ENCODE measurements around the gene GGTA1. TPM values are rescaled to one million over a fixed set of nuclear protein-coding genes. Genes with fewer than 3 reads are reported as not detected.
"Not testable (repeated sequence)": the region's sequence is repeated elsewhere in the genome, so short reads cannot be mapped to it uniquely, and the experiment has no call there.

GGTA1 gene
- 1 to 10 TPM in 1 of 2 experiments, not detected in 1; 1.6 TPM for total RNA-seq

DNA sequence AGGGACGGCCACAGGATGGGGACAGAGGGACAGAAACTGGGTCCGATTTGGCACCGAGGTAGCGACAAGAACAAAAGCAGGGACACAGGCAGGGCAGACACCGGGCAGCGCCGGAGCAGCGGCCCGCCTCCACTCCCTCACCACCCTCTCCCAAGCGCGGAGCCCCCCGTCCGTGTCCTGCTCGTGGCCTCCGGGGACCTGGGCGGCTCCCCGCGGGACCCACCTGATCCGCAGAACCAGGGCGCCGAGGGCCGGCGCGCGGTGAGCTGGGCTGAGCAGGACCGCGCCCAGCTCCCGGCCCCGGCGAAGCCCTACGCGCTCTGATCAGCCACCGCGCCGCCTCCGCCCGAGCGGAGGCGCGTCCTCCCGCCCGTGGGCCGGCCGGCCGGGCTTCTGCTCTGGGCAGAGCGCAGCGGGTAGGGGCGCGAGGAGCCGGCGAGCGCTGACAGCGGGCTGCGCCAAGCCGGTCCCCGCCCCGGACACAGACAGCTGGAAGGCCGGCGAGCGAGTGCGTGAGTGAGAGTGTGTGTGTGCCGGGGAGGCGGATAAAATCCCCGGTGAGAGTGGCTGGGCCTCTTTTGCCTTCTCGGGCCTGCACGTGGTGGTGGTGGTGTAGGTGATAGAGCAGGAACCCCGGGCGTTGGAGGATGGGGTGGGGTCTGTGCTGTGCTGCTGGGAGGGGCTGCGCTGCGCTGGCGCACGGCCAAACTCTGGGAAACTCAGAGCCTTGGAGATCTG is at the start of gene GGTA1:
Gene GGTA1 (minus strand): TSS at position 418 of the 738 bp plus-strand sequence. CDS start 31,922 bp downstream, outside the sequence.
- H3K4me3 Mint-ChIP-seq: peak within 1 kb of the TSS; percentile 59
- CTCF ChIA-PET: interaction anchor here (0.8 to 2.7 kb wide), 4 partner anchors 11 to 52 kb away, joined by 3 to 13 read pairs (median 3); no protein-coding TSS in a partner anchor
- no peak for DNase-seq
- H3K4me1 Mint-ChIP-seq: peaks cover 24% of the 10 kb centered on the region
- peak within 1 kb of the TSS; percentile 23 for H3K27ac Mint-ChIP-seq
- peaks cover 73% of the 10 kb centered on the region for H3K27me3 Mint-ChIP-seq
- peaks cover 6% of the 10 kb centered on the region for H3K9me3 Mint-ChIP-seq (ENCODE audit: low read depth)
- peaks cover 4% of the 10 kb centered on the region for H3K36me3 Mint-ChIP-seq
- ATAC-seq: peak; percentile 49

DNA sequence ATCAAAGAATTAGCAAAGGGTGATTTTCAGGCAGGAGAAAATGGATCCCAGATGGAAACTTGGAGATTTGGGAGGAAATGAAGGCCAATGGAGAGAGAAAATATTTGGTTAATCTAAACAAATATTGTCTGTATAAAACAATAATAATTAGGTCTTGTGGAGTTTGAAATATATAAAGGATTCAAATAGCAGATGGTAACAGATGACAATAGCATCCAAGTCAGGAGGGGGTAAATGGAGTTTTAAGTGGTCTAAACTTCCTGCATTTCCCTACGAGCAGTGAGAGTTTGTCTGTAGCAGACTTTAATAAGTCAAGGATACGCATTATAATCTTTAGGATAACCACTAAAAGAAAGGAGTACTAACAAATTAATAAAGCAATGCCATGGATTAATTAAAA is 49.0 kb upstream of the GGTA1 start:
- DNase-seq (no peak), ATAC-seq (no peak)
- no peak overlapping the region for H3K27ac Mint-ChIP-seq
- no peaks in the 10 kb centered on the region for H3K9me3 Mint-ChIP-seq (ENCODE audit: low read depth)
- CTCF ChIA-PET: interaction anchor here (0.7 to 2.1 kb wide), 2 partner anchors 136 to 286 kb away, joined by 3 to 7 read pairs; no protein-coding TSS in a partner anchor
- H3K4me3 Mint-ChIP-seq: no peak overlapping the region
- H3K27me3 Mint-ChIP-seq: peaks cover 29% of the 10 kb centered on the region
- peaks cover 3% of the 10 kb centered on the region for H3K4me1 Mint-ChIP-seq
- no peaks in the 10 kb centered on the region for H3K36me3 Mint-ChIP-seq

DNA sequence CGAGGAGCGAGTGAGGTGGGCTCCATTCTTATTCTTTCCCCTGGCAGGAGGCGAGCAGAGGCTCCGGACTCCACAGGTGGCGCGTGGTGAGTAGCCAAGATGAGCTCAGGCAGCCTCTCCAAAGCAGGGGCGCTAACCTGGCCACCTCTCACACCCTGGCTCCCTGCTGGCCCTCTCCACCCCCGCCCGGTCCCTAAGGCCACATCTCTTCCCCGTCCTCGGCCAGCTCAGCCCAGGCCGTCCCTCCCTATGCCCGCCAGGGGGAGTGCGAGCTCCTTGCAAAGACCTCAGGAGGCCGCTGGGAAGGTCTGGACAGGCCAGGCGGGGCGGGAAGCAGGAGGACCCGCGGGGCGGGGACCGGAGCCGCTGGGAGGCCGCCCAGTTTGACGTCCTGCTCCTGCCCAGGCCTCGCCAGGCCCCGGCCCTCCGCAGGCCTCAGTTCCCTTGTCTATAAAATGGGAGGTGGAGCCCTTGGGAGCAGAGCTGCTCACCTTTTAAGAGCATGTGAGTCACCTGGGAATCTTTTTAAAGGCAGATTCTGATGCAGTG is 46.3 kb upstream of the GGTA1 start:
- CTCF ChIA-PET: interaction anchor here (0.6 to 2.5 kb wide), 40 partner anchors 10 to 576 kb away, joined by 3 to 28 read pairs (median 3); partner anchors contain the start of gene GGTA1
- Mint-ChIP-seq H3K9me3 (ENCODE audit: low read depth) (no peaks in the 10 kb centered on the region), H3K27me3 (peaks cover 20% of the 10 kb centered on the region), H3K4me3 (no peak overlapping the region), H3K36me3 (no peaks in the 10 kb centered on the region), H3K4me1 (peaks cover under 1% of the 10 kb centered on the region), H3K27ac (no peak overlapping the region)
- peak; percentile 93 for ATAC-seq
- DNase-seq: peak; percentile 83

DNA sequence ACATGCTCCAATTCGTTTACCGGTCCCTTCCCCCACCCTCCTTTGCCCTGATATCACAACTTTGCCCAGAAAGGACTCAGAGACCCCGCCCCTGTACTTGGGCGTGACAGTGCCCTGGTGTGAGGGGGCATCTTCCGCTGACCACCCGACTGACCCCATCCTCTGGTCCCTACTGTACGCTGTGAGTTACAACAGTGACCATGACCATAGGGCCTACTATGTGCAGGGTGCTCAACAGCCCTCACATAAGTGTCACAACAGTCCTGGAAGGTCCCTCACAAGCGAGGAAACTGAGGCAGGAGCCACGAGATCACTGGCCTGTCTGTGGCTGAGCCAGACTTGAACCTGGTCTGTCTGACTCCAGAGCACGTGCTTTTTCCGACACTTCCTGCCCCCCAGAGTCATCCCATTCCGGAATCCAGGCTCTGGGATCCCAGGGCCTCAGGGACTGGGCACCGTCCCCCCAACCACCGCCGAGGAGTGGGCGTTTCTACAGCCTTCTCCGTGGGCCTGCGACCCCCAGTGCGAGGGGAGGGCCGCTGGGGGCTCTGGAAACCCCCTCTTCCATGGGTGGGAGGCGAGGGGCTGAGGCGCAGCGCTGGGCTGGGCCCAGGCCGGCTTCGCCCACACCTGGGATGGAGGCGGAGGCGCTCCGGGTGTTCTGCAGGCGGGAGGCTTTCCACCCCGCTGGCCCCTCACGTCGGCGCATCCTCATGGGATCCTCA is 45.7 kb upstream of the GGTA1 start:
- H3K4me3 Mint-ChIP-seq: no peak overlapping the region
- H3K27me3 Mint-ChIP-seq: peaks cover 17% of the 10 kb centered on the region
- no peaks in the 10 kb centered on the region for H3K9me3 Mint-ChIP-seq (ENCODE audit: low read depth)
- no peak overlapping the region for H3K27ac Mint-ChIP-seq
- no peaks in the 10 kb centered on the region for H3K36me3 Mint-ChIP-seq
- ATAC-seq (no peak), DNase-seq (no peak)
- CTCF ChIA-PET: interaction anchor here (0.6 to 2.5 kb wide), 41 partner anchors 10 to 576 kb away, joined by 3 to 28 read pairs (median 3); partner anchors contain the start of gene GGTA1
- H3K4me1 Mint-ChIP-seq: no peaks in the 10 kb centered on the region

DNA sequence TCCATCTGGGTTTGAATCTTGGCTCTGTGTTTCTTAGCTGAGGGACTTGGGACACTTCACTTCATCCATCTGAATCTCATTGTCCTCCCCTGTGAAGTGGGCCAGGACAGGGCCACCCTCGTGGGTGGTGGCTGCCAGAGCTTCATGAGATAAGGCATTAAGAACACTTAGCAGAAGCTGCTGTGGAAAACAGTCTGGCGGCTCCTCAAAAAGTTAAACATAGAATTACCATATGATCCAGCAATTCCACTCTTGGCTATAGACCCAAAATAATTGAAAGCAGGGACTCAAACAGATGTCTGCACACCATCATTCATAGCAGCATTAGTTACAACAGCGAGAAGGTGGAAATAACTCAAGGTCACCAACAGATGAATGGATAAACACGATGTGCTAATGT is 42.4 kb upstream of the GGTA1 start:
- CTCF ChIA-PET: interaction anchor here (1.3 to 1.8 kb wide), 2 partner anchors 142 to 222 kb away, joined by 3 to 5 read pairs; no protein-coding TSS in a partner anchor
- no peak overlapping the region for H3K4me3 Mint-ChIP-seq
- H3K27me3 Mint-ChIP-seq: peaks cover 12% of the 10 kb centered on the region
- no peaks in the 10 kb centered on the region for H3K4me1 Mint-ChIP-seq
- H3K36me3 Mint-ChIP-seq: no peaks in the 10 kb centered on the region
- no peaks in the 10 kb centered on the region for H3K9me3 Mint-ChIP-seq (ENCODE audit: low read depth)
- no peak overlapping the region for H3K27ac Mint-ChIP-seq
- ATAC-seq: no peak
- no peak for DNase-seq

DNA sequence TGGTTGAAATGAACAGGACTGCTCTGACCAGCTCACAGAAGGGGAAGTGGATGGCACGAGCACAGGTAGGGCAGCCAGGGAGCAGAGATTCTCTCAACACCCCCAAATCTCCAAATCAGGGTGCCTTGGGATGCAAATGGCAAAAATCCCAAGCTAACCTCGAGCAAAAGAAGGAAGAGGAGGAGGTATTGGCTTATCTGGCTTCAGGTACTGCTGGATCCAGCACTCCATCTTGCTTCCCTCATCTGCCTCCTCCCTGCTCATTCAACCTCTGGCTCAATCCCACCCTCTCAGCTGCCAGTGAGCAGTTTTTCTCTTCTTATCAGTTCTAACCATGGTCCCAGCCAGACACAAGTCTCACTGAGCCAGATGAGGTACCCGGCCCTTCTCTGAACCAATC is 41.6 kb upstream of the GGTA1 start:
- H3K36me3 Mint-ChIP-seq: no peaks in the 10 kb centered on the region
- H3K27me3 Mint-ChIP-seq: peaks cover 5% of the 10 kb centered on the region
- no peak overlapping the region for H3K27ac Mint-ChIP-seq
- H3K4me1 Mint-ChIP-seq: no peaks in the 10 kb centered on the region
- CTCF ChIA-PET: interaction anchor here (1.8 kb wide), 1 partner anchor 143 kb away, joined by 5 read pairs; no protein-coding TSS in a partner anchor
- ATAC-seq (no peak), DNase-seq (no peak)
- H3K4me3 Mint-ChIP-seq: no peak overlapping the region
- no peaks in the 10 kb centered on the region for H3K9me3 Mint-ChIP-seq (ENCODE audit: low read depth)

DNA sequence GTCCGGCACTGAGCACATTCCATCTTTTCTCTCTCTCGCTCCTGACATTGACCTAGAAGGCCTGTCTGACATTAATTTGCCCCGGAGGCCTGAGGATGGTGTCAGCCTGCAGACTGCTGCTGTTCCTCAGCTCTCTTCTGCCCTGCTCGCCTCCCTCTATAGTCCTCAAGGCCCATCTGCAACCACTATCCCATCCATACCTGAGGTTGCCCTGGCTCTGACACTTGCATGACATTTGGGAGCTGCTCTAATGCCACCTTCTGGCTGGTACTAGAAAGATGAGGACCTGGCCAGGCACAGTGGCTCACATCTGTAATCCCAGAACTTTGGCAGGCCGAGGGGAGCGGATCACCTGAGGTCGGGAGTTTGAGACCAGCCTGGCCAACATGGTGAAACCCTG is 38.6 kb upstream of the GGTA1 start:
- Mint-ChIP-seq H3K27me3 (peaks cover 9% of the 10 kb centered on the region), H3K4me1 (no peaks in the 10 kb centered on the region), H3K9me3 (ENCODE audit: low read depth) (no peaks in the 10 kb centered on the region), H3K4me3 (no peak overlapping the region), H3K36me3 (no peaks in the 10 kb centered on the region), H3K27ac (no peak overlapping the region)
- CTCF ChIA-PET: interaction anchor here (0.7 to 2.3 kb wide), 2 partner anchors 12 to 92 kb away, joined by 3 to 8 read pairs; no protein-coding TSS in a partner anchor
- DNase-seq: no peak
- no peak for ATAC-seq

DNA sequence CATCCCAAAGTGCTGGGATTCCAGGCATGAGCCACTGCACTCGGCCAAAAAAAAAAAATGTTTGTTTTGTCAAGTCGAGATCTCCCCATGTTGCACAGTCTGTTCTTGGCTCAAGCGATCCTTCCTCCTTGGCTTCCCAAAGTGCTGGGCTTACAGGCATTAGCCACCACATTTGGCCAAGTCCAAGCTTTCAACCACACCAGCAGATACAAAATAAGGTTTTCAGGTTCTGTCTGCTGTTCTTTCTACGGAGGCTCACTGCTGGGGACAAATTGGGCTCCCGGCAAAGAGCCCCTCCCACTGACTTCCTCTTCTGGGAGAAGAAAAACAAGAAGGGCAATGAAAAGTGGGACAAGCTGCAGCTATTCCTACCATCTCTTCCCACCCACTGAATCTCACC is 37.6 kb upstream of the GGTA1 start:
- CTCF ChIA-PET: interaction anchor here (2.3 kb wide), 1 partner anchor 13 kb away, joined by 8 read pairs; no protein-coding TSS in a partner anchor
- no peaks in the 10 kb centered on the region for H3K36me3 Mint-ChIP-seq

DNA sequence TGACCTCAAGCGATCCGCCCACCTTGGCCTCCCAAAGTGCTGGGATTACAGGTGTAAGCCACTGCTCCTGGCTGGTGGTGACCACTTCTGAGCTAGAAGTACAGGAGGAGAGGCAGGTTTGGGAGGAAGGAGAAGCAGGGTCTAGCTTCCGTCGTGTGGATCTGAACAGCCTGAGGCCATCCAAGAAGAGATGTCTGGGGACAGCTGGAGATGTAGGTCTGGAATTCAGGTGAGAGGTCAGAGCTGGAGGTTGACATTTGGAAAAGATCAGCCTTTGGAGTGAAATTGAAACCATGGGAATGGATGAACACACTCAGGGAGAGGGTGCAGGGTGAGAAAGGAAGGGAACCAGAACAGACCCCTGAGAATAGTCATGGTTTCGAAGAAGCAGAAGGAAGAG is 33.2 kb upstream of the GGTA1 start:
- DNase-seq: no peak
- Mint-ChIP-seq H3K36me3 (no peaks in the 10 kb centered on the region), H3K9me3 (ENCODE audit: low read depth) (no peaks in the 10 kb centered on the region), H3K27me3 (peaks cover 7% of the 10 kb centered on the region), H3K4me3 (no peak overlapping the region), H3K27ac (no peak overlapping the region), H3K4me1 (no peaks in the 10 kb centered on the region)
- CTCF ChIA-PET: interaction anchor here (1.5 kb wide), 1 partner anchor 71 kb away, joined by 3 read pairs; no protein-coding TSS in a partner anchor
- no peak for ATAC-seq

More for the DNA sequence above, 37.6 kb upstream of the GGTA1 start:
- no peak overlapping the region for H3K27ac Mint-ChIP-seq
- H3K27me3 Mint-ChIP-seq: peaks cover 9% of the 10 kb centered on the region
- DNase-seq (no peak), ATAC-seq (no peak)
- H3K4me3 Mint-ChIP-seq: no peak overlapping the region
- no peaks in the 10 kb centered on the region for H3K4me1 Mint-ChIP-seq
- H3K9me3 Mint-ChIP-seq (ENCODE audit: low read depth): no peaks in the 10 kb centered on the region

DNA sequence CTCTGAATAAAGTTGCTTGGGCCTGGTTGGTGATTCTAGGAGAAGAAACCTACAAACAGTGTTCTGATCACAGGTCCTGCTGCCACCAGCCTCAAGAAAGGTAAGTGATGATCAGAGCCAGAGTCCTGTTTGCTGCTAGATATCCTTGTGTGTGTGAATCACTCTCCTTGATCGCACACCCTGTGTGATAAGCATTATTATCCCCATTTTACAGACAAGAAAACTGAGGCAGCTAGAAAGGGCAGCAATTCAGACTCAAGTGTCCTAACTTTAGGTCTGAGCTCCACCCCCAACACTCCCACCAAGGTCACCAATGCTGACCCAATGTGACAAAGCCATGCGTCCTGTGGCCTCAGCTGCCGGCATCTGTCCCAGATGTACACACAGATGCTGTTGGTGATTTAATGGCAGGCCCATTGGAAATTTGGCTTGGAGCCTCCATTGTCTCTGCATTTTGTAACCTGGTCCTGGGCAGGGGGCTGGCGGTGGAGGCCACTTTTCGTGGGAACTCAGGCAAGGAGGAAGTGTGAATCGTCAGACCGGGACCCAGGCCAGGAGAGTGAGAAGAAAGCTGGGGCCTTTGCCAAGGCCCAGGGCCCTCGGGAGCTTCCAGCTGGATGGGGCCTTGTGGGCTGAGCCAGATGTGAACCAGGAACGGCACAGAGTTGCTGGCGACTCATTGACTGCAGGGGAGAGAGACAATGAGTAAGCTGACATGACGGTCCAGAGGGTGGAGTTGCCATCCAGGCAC is 29.8 kb upstream of the GGTA1 start:
- Mint-ChIP-seq H3K9me3 (ENCODE audit: low read depth) (no peaks in the 10 kb centered on the region), H3K36me3 (no peaks in the 10 kb centered on the region), H3K27ac (no peak overlapping the region), H3K27me3 (peaks cover 9% of the 10 kb centered on the region), H3K4me1 (no peaks in the 10 kb centered on the region), H3K4me3 (no peak overlapping the region)
- DNase-seq: no peak
- no peak for ATAC-seq
- CTCF ChIA-PET: no interaction called here

DNA sequence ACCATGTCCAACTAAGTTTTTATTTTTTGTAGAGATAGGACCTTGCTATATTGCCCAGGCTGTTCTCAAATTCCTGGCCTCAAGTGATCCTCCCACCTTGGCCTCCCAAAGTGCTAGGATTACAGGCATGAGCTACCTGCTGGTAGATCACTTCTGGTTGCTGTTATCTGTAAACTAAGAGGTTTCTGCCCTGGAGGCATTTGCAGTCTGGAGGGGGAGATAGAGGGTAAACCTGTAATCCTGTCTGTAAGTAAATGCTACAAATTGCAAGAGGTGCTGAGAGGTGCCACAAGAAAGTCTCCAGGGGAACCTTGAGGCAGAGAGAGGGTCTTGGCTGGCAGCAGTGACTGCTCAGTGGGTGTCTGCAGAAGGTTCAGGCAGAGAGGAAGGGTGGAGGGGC is 29.0 kb upstream of the GGTA1 start:
- no peaks in the 10 kb centered on the region for H3K4me1 Mint-ChIP-seq
- DNase-seq (no peak), ATAC-seq (no peak)
- no peak overlapping the region for H3K27ac Mint-ChIP-seq
- H3K4me3 Mint-ChIP-seq: no peak overlapping the region
- H3K36me3 Mint-ChIP-seq: no peaks in the 10 kb centered on the region
- H3K9me3 Mint-ChIP-seq (ENCODE audit: low read depth): no peaks in the 10 kb centered on the region
- CTCF ChIA-PET: no interaction called here
- H3K27me3 Mint-ChIP-seq: peaks cover 9% of the 10 kb centered on the region

DNA sequence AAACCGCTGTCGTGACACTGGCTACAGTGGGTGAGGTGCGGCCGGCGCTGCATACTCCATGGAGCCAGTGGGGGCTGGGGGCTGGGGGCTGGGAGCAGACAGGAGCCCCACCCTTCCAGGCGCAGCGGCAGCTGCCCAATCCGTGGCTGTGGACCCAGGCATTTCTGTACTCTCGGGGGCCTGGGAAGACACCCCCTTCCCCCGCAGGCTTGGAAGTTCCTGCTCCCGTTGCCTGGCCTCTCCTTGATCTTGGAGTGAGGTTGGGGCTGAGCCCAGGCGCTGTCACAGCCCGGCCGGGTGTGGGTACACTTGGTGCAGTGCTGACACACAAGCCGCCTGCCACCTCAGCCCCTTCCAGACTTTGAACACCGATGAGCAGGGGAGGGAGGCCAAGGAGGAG is 27.7 kb upstream of the GGTA1 start:
- ATAC-seq (no peak), DNase-seq (no peak)
- Mint-ChIP-seq H3K9me3 (ENCODE audit: low read depth) (peaks cover 2% of the 10 kb centered on the region), H3K27me3 (peaks cover 11% of the 10 kb centered on the region), H3K27ac (no peak overlapping the region), H3K4me1 (no peaks in the 10 kb centered on the region), H3K4me3 (no peak overlapping the region), H3K36me3 (no peaks in the 10 kb centered on the region)
- CTCF ChIA-PET: no interaction called here

DNA sequence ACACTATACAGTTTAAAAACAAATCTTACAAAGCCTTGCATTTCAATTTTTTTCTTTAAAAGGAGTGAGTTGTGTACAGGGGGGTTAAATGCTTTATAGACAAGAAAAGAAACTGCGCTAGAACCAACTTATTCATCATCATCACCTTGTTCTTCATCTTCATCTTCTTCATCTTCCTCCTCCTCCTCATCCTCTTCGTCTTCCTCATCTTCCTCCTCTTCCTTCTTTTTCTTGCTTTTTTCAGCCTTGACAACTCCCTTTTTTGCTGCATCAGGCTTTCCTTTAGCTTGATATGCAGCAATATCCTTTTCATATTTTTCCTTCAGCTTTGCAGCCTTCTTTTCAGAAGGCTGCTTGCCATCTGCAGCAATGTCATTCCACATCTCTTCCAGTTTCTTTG is 20.0 kb upstream of the GGTA1 start:
- H3K4me3 Mint-ChIP-seq; H3K36me3 Mint-ChIP-seq; ATAC-seq; H3K4me1 Mint-ChIP-seq; DNase-seq; H3K27ac Mint-ChIP-seq; H3K9me3 Mint-ChIP-seq (ENCODE audit: low read depth): not testable (repeated sequence)
- peaks cover 24% of the 10 kb centered on the region for H3K27me3 Mint-ChIP-seq
- CTCF ChIA-PET: interaction anchor here (1.3 kb wide), 1 partner anchor 26 kb away, joined by 4 read pairs; no protein-coding TSS in a partner anchor

Data from activated CD8-positive, alpha-beta memory T cell treated with anti-CD3 and anti-CD28 coated beads, Interleukin-2, amount 10 ng/mL, durations not matched to agents 7 days and 5 days (primary cell).